Ovary (tissue), 3 donors: ENCODE results near the gene EXTL1.

ENCODE experiments used
- CTCF ChIP-seq, 3 donors: fragments of 450-650 bp in 2 of 3; fragments of 200-600 bp in 1 of 3; IDR thresholded peaks; one replicate each; pipeline versions ENCODE4 v1.5.1 to v1.8.0; 2016 to 2022; ENCODE audit warnings: antibody characterized with exemption in 3 of 3, mild to moderate bottlenecking in 1 of 3
- EP300 ChIP-seq: sonication (generic); formaldehyde crosslinking; IDR thresholded peaks from one replicate; pipeline ENCODE4 v1.6.1; 2017; ENCODE audit warnings: antibody characterized with exemption
- POLR2A ChIP-seq: fragments of 450-650 bp; IDR thresholded peaks from one replicate; pipeline ENCODE4 v1.6.1; 2017; ENCODE audit warnings: antibody characterized with exemption, mild to moderate bottlenecking, moderate library complexity
- donor health status: DM: no; HTN: no; CAD: no.

DNA sequence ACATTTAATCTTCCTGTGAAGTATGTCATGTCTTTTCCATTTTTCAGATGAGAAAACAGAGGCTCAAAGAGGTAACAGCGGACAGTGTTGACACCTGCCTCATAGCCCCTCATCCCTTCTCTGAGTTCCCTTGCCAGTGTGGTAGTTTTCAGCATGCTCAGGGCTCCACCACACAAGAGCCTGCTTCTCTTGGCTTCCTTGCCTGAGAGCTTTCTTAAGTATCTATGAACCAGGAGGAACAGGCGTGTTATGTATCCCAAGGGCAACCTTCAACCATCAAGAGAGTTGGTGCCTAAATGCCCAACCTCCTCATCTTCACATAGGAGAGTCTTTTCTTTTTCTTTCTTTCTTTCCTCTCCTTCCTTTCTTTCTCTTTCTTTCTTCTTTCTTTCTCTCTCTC is 17.8 kb upstream of the EXTL1 start:
- no peak for TF ChIP-seq CTCF (IDR thresholded peaks at IDR 0.05)
- TF ChIP-seq POLR2A, result no peak
- TF ChIP-seq EP300, result no peak
